ENCODE measurements around the gene MAEL. TPM values are rescaled to one million over a fixed set of nuclear protein-coding genes. Genes with fewer than 3 reads are reported as not detected.

MAEL gene
- total and polyA plus RNA-seq, 3 donors from 2014 or later, result 113 to 333 (median 181) TPM

DNA sequence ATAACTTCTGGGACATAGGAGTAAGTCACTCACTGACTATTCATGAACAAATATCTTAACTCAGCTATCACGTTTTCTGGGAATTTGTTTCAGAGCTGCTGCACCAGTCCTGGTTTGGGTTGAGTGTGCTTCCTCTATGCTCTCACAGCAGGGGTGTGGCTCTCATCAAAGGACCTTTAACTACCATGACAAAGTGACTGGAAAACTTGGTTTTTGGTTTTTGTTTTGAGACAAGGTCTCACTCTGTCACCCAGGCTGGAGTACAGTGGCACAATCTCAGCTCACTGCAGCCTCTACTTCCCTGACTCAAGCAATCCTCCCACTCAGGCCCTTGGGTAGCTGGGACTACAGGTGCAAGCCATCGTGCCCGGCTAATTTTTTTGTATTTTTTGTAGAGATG, 17.8 kb upstream of the MAEL start:
- no peak for DNase-seq
- Histone ChIP-seq H3K27ac (no peak overlapping the region), H3K4me1 (peaks cover 7% of the 10 kb centered on the region), H3K9me3 (no peaks in the 10 kb centered on the region), H3K4me3 (no peak overlapping the region), H3K36me3 (ENCODE audit: low read depth, missing control alignments) (no peaks in the 10 kb centered on the region), H3K27me3 (no peaks in the 10 kb centered on the region)
- WGBS, 2 donors, result 65 to 74% methylated on average over 3 of the region's 3 CpGs
- intact Hi-C loops (cut with DNase I; ENCODE audit: low total_unique reads), result no loop called here
- no peak for TF ChIP-seq POLR2A (IDR thresholded peaks at IDR 0.05)
- TF ChIP-seq, protein P1, sequence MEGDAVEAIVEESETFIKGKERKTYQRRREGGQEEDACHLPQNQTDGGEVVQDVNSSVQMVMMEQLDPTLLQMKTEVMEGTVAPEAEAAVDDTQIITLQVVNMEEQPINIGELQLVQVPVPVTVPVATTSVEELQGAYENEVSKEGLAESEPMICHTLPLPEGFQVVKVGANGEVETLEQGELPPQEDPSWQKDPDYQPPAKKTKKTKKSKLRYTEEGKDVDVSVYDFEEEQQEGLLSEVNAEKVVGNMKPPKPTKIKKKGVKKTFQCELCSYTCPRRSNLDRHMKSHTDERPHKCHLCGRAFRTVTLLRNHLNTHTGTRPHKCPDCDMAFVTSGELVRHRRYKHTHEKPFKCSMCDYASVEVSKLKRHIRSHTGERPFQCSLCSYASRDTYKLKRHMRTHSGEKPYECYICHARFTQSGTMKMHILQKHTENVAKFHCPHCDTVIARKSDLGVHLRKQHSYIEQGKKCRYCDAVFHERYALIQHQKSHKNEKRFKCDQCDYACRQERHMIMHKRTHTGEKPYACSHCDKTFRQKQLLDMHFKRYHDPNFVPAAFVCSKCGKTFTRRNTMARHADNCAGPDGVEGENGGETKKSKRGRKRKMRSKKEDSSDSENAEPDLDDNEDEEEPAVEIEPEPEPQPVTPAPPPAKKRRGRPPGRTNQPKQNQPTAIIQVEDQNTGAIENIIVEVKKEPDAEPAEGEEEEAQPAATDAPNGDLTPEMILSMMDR (IDR thresholded peaks at IDR 0.05), result no peak

DNA sequence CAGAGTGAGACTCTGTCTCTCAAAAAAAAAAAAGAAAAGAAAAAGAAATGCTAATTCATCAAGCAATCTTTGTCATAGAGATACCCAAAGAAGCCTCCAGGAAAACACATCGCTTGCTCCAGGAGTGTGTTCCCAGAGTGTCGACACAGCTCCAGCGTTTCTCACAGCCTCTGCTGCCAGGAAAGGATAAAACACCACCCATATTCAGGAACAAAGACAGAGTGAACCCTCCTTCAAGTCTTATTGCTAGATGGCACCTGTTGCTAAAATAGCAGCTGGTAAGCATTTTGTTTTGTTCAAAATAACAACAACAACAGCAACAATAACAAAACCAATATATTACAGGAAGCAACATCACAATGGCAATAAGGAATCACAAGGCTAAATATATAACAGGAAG, 16.9 kb upstream of the MAEL start:
- Histone ChIP-seq H3K27me3 (no peaks in the 10 kb centered on the region), H3K36me3 (ENCODE audit: low read depth, missing control alignments) (no peaks in the 10 kb centered on the region), H3K9me3 (no peaks in the 10 kb centered on the region), H3K27ac (peak overlapping the region in 1 of 2 donors; percentile 59), H3K4me1 (peaks cover 7% of the 10 kb centered on the region), H3K4me3 (no peak overlapping the region)
- 41 to 54% methylated on average over 3 of the region's 3 CpGs for WGBS, 2 donors
- intact Hi-C loops (cut with DNase I; ENCODE audit: low total_unique reads), result no loop called here
- TF ChIP-seq, protein P1 (IDR thresholded peaks at IDR 0.05), result no peak
- TF ChIP-seq POLR2A (IDR thresholded peaks at IDR 0.05), result no peak
- no peak for DNase-seq

DNA sequence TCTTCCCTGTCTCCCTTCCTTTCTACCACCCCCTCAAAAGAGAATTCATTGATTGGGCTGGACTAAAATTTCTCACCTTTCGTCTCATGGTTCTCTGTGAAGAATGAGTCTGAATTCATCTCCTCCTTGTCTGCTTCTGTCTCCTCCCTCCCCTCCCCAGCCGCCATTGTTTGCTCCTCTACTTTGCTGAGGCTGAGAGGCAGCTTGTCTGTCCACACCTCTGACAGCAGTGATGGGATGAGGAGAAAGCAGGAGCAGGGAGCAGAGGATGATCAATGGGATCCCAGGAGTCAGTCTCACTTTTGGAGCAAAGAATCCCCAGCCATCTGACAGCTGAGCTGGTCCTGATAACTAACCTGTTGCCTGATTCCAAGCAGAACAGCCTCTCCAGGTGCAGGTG, 16.3 kb upstream of the MAEL start:
- WGBS, 2 donors, result 20 to 38% methylated on average over 2 of the region's 2 CpGs
- peak; percentile 46 for DNase-seq
- Histone ChIP-seq H3K27me3 (no peaks in the 10 kb centered on the region), H3K9me3 (no peaks in the 10 kb centered on the region), H3K36me3 (ENCODE audit: low read depth, missing control alignments) (no peaks in the 10 kb centered on the region), H3K4me1 (peaks cover 7% of the 10 kb centered on the region), H3K27ac (peak overlapping the region; percentile 10 to 59), H3K4me3 (no peak overlapping the region)
- TF ChIP-seq POLR2A (IDR thresholded peaks at IDR 0.05), result no peak
- intact Hi-C loops (cut with DNase I; ENCODE audit: low total_unique reads), result no loop called here

DNA sequence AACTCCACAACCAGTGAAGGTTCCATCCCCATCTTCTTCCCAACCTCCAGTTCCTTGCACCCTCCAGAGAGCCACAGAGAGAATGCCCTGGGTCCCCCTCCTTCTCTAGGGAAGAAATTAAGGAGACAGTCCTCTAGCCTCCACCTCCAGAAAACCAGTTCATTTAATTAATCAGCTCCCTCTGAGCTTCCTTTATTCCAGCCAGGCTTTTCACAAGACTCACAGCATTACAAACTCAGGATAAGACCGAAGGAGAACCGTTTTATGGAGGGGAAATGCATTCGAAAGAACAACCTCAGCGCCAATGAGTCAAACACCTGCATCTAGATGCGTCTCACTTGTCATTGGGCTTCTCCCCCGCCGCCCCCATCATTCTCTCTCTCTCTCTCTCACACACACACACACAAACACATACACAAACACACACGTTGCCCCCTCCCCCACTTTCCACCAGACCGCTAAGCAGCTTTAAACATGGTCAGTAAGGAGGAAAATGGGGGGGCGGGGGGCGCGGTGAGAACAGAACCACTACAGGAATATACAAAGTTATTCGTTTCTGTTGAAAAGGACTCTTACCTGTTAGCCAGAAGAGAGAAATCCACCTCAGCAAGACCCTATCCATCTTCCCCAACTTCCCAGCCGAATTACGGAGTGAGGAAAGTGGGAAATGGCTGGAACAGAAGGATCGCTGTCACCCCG, 14.3 kb upstream of the MAEL start:
- peak; percentile 73 for DNase-seq
- H3K9me3 ChIP-seq, result no peaks in the 10 kb centered on the region

DNA sequence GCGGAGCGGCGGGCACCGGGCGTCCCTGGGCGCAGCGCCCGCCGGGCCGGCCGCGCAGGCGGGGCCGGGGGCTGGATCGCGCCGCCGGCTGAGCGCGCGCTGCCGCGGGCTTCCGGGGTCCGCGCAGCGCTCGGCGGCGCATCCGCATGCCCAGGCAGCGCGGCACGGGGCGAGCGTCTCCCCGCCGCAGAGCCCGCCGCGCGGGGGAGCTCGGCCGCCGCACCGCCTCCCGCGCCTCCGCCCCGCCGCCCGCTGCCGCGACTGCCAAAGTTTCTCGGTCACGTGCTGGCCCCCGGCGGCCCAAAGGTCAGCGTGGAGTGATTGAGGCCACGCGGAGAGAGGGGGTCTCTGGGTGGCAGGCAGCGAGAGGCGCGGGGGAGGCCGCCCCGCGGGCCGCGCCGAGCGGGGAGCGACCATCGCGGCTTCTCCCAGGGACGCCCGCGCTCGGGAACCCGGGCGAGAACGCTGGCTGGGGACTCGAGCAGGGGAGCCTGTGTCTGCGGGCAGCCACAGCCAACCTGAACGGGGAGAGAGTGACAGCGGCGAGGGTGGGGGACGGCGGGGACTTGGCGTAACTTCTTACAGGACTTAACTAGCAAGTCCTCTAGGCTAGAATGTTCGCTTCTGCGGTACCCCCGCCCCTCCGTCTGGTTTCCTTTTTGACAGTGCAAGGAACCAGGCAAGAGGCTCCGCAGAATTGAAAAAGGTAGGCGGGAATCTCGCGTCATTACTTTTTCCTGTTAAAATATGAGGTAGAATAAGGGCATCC, 13.5 kb upstream of the MAEL start, which contains the start of gene ILDR2:
Gene ILDR2 (minus strand): TSS at position 180 of the 769 bp plus-strand sequence. CDS start 272 bp downstream, outside the sequence.
- peak; percentile 69 for DNase-seq
- no peaks in the 10 kb centered on the region for H3K27me3 ChIP-seq
- H3K4me1 ChIP-seq, result peaks cover 7% of the 10 kb centered on the region
- H3K4me3 ChIP-seq, result peak within 1 kb of the TSS; percentile 58 to 64
- no peaks in the 10 kb centered on the region for H3K9me3 ChIP-seq
- intact Hi-C loops (cut with DNase I; ENCODE audit: low total_unique reads), result no loop called here
- TF ChIP-seq, protein P1 (IDR thresholded peaks at IDR 0.05), result no peak
- TF ChIP-seq POLR2A (IDR thresholded peaks at IDR 0.05), result no peak
- peak within 1 kb of the TSS; percentile 53 to 73 for H3K27ac ChIP-seq
- WGBS, 2 donors, result 0 to 1% methylated on average over 14 to 81 of the region's 97 CpGs
- H3K36me3 ChIP-seq (ENCODE audit: low read depth, missing control alignments), result no peaks in the 10 kb centered on the region

More for the DNA sequence above, 14.3 kb upstream of the MAEL start:
- Histone ChIP-seq H3K4me1 (peaks cover 7% of the 10 kb centered on the region), H3K4me3 (peak overlapping the region; percentile 39 to 64), H3K27me3 (no peaks in the 10 kb centered on the region), H3K36me3 (ENCODE audit: low read depth, missing control alignments) (no peaks in the 10 kb centered on the region), H3K27ac (peak overlapping the region; percentile 8 to 53)
- 0 to 2% methylated on average over 15 to 17 of the region's 17 CpGs for WGBS, 2 donors
- no peak for TF ChIP-seq POLR2A (IDR thresholded peaks at IDR 0.05)
- TF ChIP-seq, protein P1 (IDR thresholded peaks at IDR 0.05), result no peak
- intact Hi-C loops (cut with DNase I; ENCODE audit: low total_unique reads), result no loop called here
